ENCODE measurements around the gene MMP14. TPM values are rescaled to one million over a fixed set of nuclear protein-coding genes. Genes with fewer than 3 reads are reported as not detected.

Gene MMP14
- total and polyA plus RNA-seq, 9 of the 15 experiments (the other 6 are each of a cell fraction or from before 2014, with no cell fraction given), result 0.36 to 5.8 (median 1.3) TPM; not detected in 2

DNA sequence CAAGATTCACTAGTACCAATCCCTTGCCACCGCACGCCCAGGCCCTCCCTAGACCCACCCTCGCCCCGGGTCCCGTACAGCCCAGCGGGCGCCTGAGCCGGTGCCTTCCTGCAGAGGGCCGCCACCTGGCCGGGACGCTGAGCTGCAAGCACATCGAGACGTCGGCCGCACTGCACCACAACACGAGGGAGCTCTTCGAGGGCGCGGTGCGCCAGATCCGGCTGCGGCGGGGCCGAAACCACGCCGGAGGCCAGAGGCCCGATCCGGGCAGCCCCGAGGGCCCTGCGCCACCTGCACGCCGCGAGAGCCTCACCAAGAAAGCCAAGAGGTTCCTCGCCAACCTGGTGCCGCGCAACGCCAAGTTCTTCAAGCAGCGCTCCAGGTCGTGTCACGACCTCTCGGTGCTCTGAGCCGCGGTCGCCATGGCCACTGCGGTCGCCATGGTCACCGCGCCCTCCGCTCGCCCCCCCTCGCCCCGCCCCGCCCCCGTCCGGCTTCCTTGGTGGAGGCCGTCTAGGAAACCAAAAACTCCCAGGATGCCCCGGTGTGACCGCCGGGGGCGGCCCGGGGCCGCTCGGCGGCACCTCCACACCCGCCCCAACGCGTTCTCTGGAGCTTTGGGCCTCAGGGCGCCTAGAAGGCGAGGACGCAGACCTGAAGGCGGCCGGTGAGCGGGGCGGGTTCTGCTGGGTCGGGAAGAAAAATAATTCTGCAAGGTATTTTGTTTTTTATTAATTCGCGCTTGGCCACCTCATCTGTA, 50.3 kb downstream of the MMP14 start (continued):
- TF ChIP-seq AFF4 (CRISPR knock-in tag; IDR thresholded peaks at IDR 0.05), result no peak
- 0 out of 2 replicates have a peak, but pooled peaks have one; percentile 52 for TF ChIP-seq NFRKB (IDR thresholded peaks at IDR 0.05; ENCODE audit: low read depth)
- TF ChIP-seq PHF20 (IDR thresholded peaks at IDR 0.05; ENCODE audit: partially characterized antibody), result peak; percentile 39
- TF ChIP-seq, protein P1, sequence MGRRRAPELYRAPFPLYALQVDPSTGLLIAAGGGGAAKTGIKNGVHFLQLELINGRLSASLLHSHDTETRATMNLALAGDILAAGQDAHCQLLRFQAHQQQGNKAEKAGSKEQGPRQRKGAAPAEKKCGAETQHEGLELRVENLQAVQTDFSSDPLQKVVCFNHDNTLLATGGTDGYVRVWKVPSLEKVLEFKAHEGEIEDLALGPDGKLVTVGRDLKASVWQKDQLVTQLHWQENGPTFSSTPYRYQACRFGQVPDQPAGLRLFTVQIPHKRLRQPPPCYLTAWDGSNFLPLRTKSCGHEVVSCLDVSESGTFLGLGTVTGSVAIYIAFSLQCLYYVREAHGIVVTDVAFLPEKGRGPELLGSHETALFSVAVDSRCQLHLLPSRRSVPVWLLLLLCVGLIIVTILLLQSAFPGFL (CRISPR knock-in tag; IDR thresholded peaks at IDR 0.05), result no peak
- 0 out of 2 replicates have a peak, but pooled peaks have one; percentile 16 for TF ChIP-seq PKNOX1 (IDR thresholded peaks at IDR 0.05)
- TF ChIP-seq CTBP1 (IDR thresholded peaks at IDR 0.05; ENCODE audit: borderline replicate concordance), result peak; percentile 52; the same call in 1 of the 2 replicates
- TF ChIP-seq MTA3 (IDR thresholded peaks at IDR 0.05; ENCODE audit: borderline replicate concordance), result peak; percentile 65; the same call in 1 of the 2 replicates
- peak; percentile 86 for TF ChIP-seq ZBTB33 (CRISPR knock-in tag; IDR thresholded peaks at IDR 0.05)
- peak; percentile 73 for TF ChIP-seq POLR2B (IDR thresholded peaks at IDR 0.05; ENCODE audit: low read depth, partially characterized antibody)
- TF ChIP-seq CBFA2T2 (conservative IDR thresholded peaks at IDR 0.05), result no peak
- peak; percentile 75 for TF ChIP-seq CHD1 (IDR thresholded peaks at IDR 0.05; ENCODE audit: low read length)
- TF ChIP-seq MLLT1 (IDR thresholded peaks at IDR 0.05), result no peak
- TF ChIP-seq SMC3 (conservative IDR thresholded peaks at IDR 0.05; ENCODE audit: insufficient read depth, low read depth, low read length), result 0 out of 2 replicates have a peak, but pooled peaks have one; percentile 2
- TF ChIP-seq DEAF1 (CRISPR knock-in tag; IDR thresholded peaks at IDR 0.05), result peak; percentile 20; the same call in 1 of the 2 replicates

Data from K562 (cell line).